HCT116 (cell line): ENCODE data around the gene MAPK8. TPM values are rescaled to one million over a fixed set of nuclear protein-coding genes. Genes with fewer than 3 reads are reported as not detected.

Experiments used
- ATAC-seq: fragments of 200-7000 bp; cut with Tn5 transposase; 2 replicates; pipeline ENCODE4 v1.9.1; 2020; ENCODE audit warnings: mild to moderate bottlenecking, moderate library complexity
- BruUV-seq: library from RNA; stranded (reverse); fragments of 400-500 nt; replicated peaks from 2 replicates; lab custom pipeline; 2021; lab: Mats Ljungman, UMichigan
- CTCF ChIA-PET: fragments of 300-600 bp; sonication (Branson Sonifier 250); formaldehyde crosslinking; loops from one replicate; lab custom pipeline; 2021; ENCODE audit warnings: antibody characterized with exemption; lab: Charles Lee
- POLR2A ChIA-PET: fragments of 300-600, 350-600 bp; sonication (Branson Sonifier 250); formaldehyde crosslinking; loops from one replicate; lab custom pipeline; 2021; ENCODE audit warnings: antibody characterized with exemption; lab: Charles Lee
- RAD21 ChIA-PET, 2 experiments: fragments of 300-600 bp; sonication (Branson Sonifier 250); formaldehyde crosslinking; loops; one replicate each; lab custom pipeline; 2023; ENCODE audit warnings: low total read pairs in 2 of 2; ENCODE audit not compliant: uncharacterized antibody in 2 of 2, unreplicated experiment in 2 of 2, low non-redundant PET in 1 of 2; lab: Charles Lee
- DNase-seq: peaks from one replicate; pipeline ENCODE4 v3.0.0-alpha.2; 2010; ENCODE audit warnings: low read depth, low spot score
- H2AFZ ChIP-seq: fragments of 200-600 bp; shearing (Covaris generic), sonication (generic); 2 replicates; pipeline ENCODE4 v1.6.1; 2017; ENCODE audit warnings: low read depth, mixed run types, mixed read lengths, antibody characterized with exemption, low read length; ENCODE audit not compliant: poor library complexity, severe bottlenecking
- H3K27ac ChIP-seq: 2 replicates; pipeline ENCODE4 v1.5.1; 2012; ENCODE audit warnings: low read depth, low read length
- H3K27me3 ChIP-seq: fragments of 200-600 bp; sonication (generic); 2 replicates; pipeline ENCODE4 v1.6.1; 2016; ENCODE audit warnings: mixed run types, low read length, mixed read lengths; ENCODE audit not compliant: insufficient read depth
- H3K36me3 ChIP-seq, 2 experiments: fragments of 200-500 bp in 1 of 2; fragments of 200-600 bp in 1 of 2; sonication (Bioruptor generic) in 1 of 2; sonication (generic) in 1 of 2; 2 replicates each; pipeline versions ENCODE4 v1.5.1 to v1.6.1; 2014 to 2016; ENCODE audit warnings: low read length in 2 of 2, inconsistent platforms in 1 of 2, mixed read lengths in 1 of 2, mixed run types in 1 of 2; ENCODE audit not compliant: insufficient read depth in 2 of 2, control insufficient read depth in 1 of 2
- H3K4me1 ChIP-seq, 2 experiments: fragments of 200-600 bp in 1 of 2; sonication (generic) in 1 of 2; 2 replicates each; pipeline versions ENCODE4 v1.5.1 to v1.6.1; 2012 to 2017; ENCODE audit warnings: low read length in 2 of 2, inconsistent platforms in 1 of 2, mild to moderate bottlenecking in 1 of 2, mixed read lengths in 1 of 2, mixed run types in 1 of 2, moderate library complexity in 1 of 2; ENCODE audit not compliant: insufficient read depth in 2 of 2, control insufficient read depth in 1 of 2
- H3K4me2 ChIP-seq: fragments of 200-600 bp; sonication (generic); 2 replicates; pipeline ENCODE4 v1.6.1; 2017; ENCODE audit warnings: mixed run types, low read length, mixed read lengths
- H3K4me3 ChIP-seq, 2 experiments: fragments of 200-600 bp in 1 of 2; sonication (generic) in 1 of 2; replicated peaks in 1 of 2; 2 replicates each; pipeline ENCODE4 v1.5.1; 2011 to 2016; ENCODE audit warnings: low read length in 2 of 2, control low read depth in 1 of 2, low read depth in 1 of 2, mild to moderate bottlenecking in 1 of 2, mixed read lengths in 1 of 2, mixed run types in 1 of 2
- H3K79me2 ChIP-seq: fragments of 200-600 bp; sonication (generic); 2 replicates; pipeline ENCODE4 v1.6.1; 2017; ENCODE audit warnings: mild to moderate bottlenecking, mixed run types, low read length, moderate library complexity, mixed read lengths; ENCODE audit not compliant: insufficient read depth
- H3K9ac ChIP-seq: fragments of 200-600 bp; sonication (generic); 2 replicates; pipeline ENCODE4 v1.6.1; 2016; ENCODE audit warnings: low read length, mixed read lengths
- H3K9me2 ChIP-seq: fragments of 200-600 bp; sonication (generic), shearing (Covaris generic); 2 replicates; pipeline ENCODE4 v1.6.1; 2017; ENCODE audit warnings: mixed run types, mild to moderate bottlenecking, moderate library complexity; ENCODE audit not compliant: insufficient read depth
- H3K9me3 ChIP-seq, 2 experiments: fragments of 200-500 bp in 1 of 2; fragments of 200-600 bp in 1 of 2; sonication (Bioruptor generic) in 1 of 2; sonication (generic) in 1 of 2; 2 replicates each; pipeline ENCODE4 v1.6.1; 2014 to 2017; ENCODE audit warnings: low read length in 2 of 2, mixed read lengths in 2 of 2, inconsistent platforms in 1 of 2, low read depth in 1 of 2, mild to moderate bottlenecking in 1 of 2, mixed run types in 1 of 2, moderate library complexity in 1 of 2; ENCODE audit not compliant: control insufficient read depth in 1 of 2, insufficient read depth in 1 of 2
- H4K20me1 ChIP-seq: fragments of 200-600 bp; sonication (generic), shearing (Covaris generic); 2 replicates; pipeline ENCODE4 v1.6.1; 2017; ENCODE audit warnings: mixed run types, mild to moderate bottlenecking, moderate library complexity; ENCODE audit not compliant: insufficient read depth
- CEBPB ChIP-seq: IDR thresholded peaks from 2 replicates; pipeline ENCODE4 v1.6.1; 2012; ENCODE audit warnings: low read depth
- EGR1 ChIP-seq: IDR thresholded peaks from 2 replicates; pipeline ENCODE4 v1.6.1; 2012; ENCODE audit warnings: low read depth
- ELF1 ChIP-seq: IDR thresholded peaks from 2 replicates; pipeline ENCODE4 v1.6.1; 2012; ENCODE audit warnings: low read depth, borderline replicate concordance
- EZH2 ChIP-seq: fragments of 200-600 bp; sonication (generic); IDR thresholded peaks from 2 replicates; pipeline ENCODE4 v1.6.1; 2017; ENCODE audit warnings: antibody characterized with exemption, mixed run types
- FOSL1 ChIP-seq: IDR thresholded peaks from 2 replicates; pipeline ENCODE4 v1.6.1; 2012; ENCODE audit warnings: low read depth
- POLR2A ChIP-seq: IDR thresholded peaks from 2 replicates; pipeline ENCODE4 v1.7.0; 2011; ENCODE audit warnings: borderline replicate concordance; ENCODE audit not compliant: insufficient read depth, insufficient read length; ENCODE audit errors: extremely low read depth
- POLR2AphosphoS5 ChIP-seq: IDR thresholded peaks from 2 replicates; pipeline ENCODE4 v1.6.1; 2011; ENCODE audit warnings: mild to moderate bottlenecking, low read depth, low read length, moderate library complexity
- RAD21 ChIP-seq: IDR thresholded peaks from 2 replicates; pipeline ENCODE4 v1.6.1; 2012; ENCODE audit warnings: low read depth, mild to moderate bottlenecking
- SIN3A ChIP-seq: IDR thresholded peaks from 2 replicates; pipeline ENCODE4 v1.6.1; 2012; ENCODE audit warnings: low read depth
- SP1 ChIP-seq: IDR thresholded peaks from 2 replicates; pipeline ENCODE4 v1.6.1; 2012; ENCODE audit warnings: low read depth
- SRF ChIP-seq: IDR thresholded peaks from 2 replicates; pipeline ENCODE4 v1.6.1; 2012; ENCODE audit warnings: low read depth
- TCF7L2 ChIP-seq: IDR thresholded peaks from 2 replicates; pipeline ENCODE4 v1.7.0; 2011; ENCODE audit warnings: borderline replicate concordance, inconsistent platforms; ENCODE audit not compliant: insufficient read depth, insufficient read length; ENCODE audit errors: extremely low read depth
- YY1 ChIP-seq: IDR thresholded peaks from 2 replicates; pipeline ENCODE4 v1.6.1; 2011; ENCODE audit warnings: low read length, low read depth, moderate library complexity, mild to moderate bottlenecking; ENCODE audit not compliant: insufficient replicate concordance; ENCODE audit errors: extremely low read depth
- ZFX ChIP-seq: fragments of 450-650 bp; IDR thresholded peaks from 2 replicates; pipeline ENCODE4 v1.6.1; 2017
- intact Hi-C: fragments of 100-400 bp; cut with micrococcal nuclease; formaldehyde crosslinking; loops from 2 replicates; pipeline ENCODE4 v1.10.0; 2022
- total RNA-seq: library from RNA; stranded (reverse); gene quantifications from one replicate; pipeline ENCODE4 v1.2.1, GENCODE V29; 2021; ENCODE audit not compliant: unreplicated experiment
- TF ChIP-seq, protein P1 (sequence below): IDR thresholded peaks from 2 replicates; pipeline ENCODE4 v1.6.1; 2011; ENCODE audit warnings: mild to moderate bottlenecking, low read length, moderate library complexity; ENCODE audit not compliant: insufficient replicate concordance; ENCODE audit errors: extremely low read depth
- TF ChIP-seq, protein P2 (sequence below): IDR thresholded peaks from 2 replicates; pipeline ENCODE4 v1.6.1; 2012
- TF ChIP-seq, protein P3 (sequence below): IDR thresholded peaks from 2 replicates; pipeline ENCODE4 v1.6.1; 2012; ENCODE audit warnings: low read depth
- TF ChIP-seq, protein P4 (sequence below): IDR thresholded peaks from 2 replicates; pipeline ENCODE4 v1.6.1; 2012
- TF ChIP-seq, protein P5 (sequence below), 3 experiments: fragments of 200-600 bp in 1 of 3; sonication (generic) in 1 of 3; IDR thresholded peaks in 2 of 3; conservative IDR thresholded peaks in 1 of 3; 2 replicates each; pipeline ENCODE4 v1.5.1; 2012 to 2017; ENCODE audit warnings: low read depth in 2 of 3, low read length in 2 of 3, antibody characterized with exemption in 1 of 3, borderline replicate concordance in 1 of 3, control low read depth in 1 of 3, mild to moderate bottlenecking in 1 of 3, mixed read lengths in 1 of 3, mixed run types in 1 of 3, moderate library complexity in 1 of 3; ENCODE audit not compliant: insufficient read depth in 1 of 3

The MAPK8 gene
- total RNA-seq, 1 experiment from 2014 or later = 71.0 TPM

DNA sequence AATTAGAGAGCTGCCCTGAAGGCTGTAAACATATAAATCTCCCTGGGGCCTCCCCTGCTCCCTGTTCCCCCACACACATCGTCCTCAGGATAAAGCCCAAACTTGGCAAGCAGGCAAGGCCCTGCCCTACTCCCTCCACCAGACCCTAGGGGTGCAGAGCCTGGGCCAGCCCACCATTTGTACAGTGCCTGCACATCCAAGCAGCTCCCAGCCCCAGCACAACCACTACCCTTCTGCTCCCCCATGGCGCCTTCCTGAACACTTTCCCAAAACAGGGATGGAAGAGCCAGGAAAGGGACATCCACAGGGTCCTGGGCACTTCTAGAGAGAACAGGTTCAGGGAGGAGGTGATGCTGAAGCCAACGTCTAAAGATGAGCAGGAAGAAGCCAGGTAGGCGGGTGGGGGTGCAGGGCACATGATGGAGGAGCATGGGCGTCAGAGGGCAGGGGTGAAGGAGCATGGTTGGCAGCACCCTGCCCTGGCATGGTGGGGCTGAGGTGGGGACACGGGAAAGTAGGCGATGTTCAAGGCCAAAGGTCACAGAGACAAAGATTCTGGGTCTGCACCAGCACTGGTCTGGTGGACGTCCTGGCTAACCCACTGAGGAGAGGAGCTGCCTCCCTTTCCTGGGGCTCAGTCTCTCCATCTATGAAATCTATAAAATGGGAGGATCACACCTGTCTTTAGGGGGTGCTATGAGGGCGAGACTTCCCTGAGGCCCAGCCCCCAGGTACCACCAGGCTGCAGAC, 157.8 kb downstream of the MAPK8 start:
- no peak overlapping the region for H3K4me2 ChIP-seq
- no peak for ATAC-seq
- CTCF ChIA-PET = no interaction called here
- no peaks in the 10 kb centered on the region for H3K36me3 ChIP-seq
- TF ChIP-seq POLR2AphosphoS5 (no peak), CEBPB (no peak), SIN3A (no peak), SP1 (no peak), TCF7L2 (no peak), YY1 (no peak), ZFX (no peak), EZH2 (no peak), RAD21 (no peak), ELF1 (no peak), FOSL1 (no peak), SRF (no peak), EGR1 (no peak), POLR2A (no peak)
- TF ChIP-seq, protein P1, sequence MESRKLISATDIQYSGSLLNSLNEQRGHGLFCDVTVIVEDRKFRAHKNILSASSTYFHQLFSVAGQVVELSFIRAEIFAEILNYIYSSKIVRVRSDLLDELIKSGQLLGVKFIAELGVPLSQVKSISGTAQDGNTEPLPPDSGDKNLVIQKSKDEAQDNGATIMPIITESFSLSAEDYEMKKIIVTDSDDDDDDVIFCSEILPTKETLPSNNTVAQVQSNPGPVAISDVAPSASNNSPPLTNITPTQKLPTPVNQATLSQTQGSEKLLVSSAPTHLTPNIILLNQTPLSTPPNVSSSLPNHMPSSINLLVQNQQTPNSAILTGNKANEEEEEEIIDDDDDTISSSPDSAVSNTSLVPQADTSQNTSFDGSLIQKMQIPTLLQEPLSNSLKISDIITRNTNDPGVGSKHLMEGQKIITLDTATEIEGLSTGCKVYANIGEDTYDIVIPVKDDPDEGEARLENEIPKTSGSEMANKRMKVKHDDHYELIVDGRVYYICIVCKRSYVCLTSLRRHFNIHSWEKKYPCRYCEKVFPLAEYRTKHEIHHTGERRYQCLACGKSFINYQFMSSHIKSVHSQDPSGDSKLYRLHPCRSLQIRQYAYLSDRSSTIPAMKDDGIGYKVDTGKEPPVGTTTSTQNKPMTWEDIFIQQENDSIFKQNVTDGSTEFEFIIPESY = no peak
- TF ChIP-seq, protein P2, sequence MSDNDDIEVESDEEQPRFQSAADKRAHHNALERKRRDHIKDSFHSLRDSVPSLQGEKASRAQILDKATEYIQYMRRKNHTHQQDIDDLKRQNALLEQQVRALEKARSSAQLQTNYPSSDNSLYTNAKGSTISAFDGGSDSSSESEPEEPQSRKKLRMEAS = no peak
- TF ChIP-seq, protein P3, sequence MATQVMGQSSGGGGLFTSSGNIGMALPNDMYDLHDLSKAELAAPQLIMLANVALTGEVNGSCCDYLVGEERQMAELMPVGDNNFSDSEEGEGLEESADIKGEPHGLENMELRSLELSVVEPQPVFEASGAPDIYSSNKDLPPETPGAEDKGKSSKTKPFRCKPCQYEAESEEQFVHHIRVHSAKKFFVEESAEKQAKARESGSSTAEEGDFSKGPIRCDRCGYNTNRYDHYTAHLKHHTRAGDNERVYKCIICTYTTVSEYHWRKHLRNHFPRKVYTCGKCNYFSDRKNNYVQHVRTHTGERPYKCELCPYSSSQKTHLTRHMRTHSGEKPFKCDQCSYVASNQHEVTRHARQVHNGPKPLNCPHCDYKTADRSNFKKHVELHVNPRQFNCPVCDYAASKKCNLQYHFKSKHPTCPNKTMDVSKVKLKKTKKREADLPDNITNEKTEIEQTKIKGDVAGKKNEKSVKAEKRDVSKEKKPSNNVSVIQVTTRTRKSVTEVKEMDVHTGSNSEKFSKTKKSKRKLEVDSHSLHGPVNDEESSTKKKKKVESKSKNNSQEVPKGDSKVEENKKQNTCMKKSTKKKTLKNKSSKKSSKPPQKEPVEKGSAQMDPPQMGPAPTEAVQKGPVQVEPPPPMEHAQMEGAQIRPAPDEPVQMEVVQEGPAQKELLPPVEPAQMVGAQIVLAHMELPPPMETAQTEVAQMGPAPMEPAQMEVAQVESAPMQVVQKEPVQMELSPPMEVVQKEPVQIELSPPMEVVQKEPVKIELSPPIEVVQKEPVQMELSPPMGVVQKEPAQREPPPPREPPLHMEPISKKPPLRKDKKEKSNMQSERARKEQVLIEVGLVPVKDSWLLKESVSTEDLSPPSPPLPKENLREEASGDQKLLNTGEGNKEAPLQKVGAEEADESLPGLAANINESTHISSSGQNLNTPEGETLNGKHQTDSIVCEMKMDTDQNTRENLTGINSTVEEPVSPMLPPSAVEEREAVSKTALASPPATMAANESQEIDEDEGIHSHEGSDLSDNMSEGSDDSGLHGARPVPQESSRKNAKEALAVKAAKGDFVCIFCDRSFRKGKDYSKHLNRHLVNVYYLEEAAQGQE = no peak
- TF ChIP-seq, protein P4, sequence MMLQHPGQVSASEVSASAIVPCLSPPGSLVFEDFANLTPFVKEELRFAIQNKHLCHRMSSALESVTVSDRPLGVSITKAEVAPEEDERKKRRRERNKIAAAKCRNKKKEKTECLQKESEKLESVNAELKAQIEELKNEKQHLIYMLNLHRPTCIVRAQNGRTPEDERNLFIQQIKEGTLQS = no peak
- TF ChIP-seq, protein P5, sequence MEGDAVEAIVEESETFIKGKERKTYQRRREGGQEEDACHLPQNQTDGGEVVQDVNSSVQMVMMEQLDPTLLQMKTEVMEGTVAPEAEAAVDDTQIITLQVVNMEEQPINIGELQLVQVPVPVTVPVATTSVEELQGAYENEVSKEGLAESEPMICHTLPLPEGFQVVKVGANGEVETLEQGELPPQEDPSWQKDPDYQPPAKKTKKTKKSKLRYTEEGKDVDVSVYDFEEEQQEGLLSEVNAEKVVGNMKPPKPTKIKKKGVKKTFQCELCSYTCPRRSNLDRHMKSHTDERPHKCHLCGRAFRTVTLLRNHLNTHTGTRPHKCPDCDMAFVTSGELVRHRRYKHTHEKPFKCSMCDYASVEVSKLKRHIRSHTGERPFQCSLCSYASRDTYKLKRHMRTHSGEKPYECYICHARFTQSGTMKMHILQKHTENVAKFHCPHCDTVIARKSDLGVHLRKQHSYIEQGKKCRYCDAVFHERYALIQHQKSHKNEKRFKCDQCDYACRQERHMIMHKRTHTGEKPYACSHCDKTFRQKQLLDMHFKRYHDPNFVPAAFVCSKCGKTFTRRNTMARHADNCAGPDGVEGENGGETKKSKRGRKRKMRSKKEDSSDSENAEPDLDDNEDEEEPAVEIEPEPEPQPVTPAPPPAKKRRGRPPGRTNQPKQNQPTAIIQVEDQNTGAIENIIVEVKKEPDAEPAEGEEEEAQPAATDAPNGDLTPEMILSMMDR (IDR thresholded peaks at IDR 0.05 in 2 of 3, conservative IDR thresholded peaks at IDR 0.05 in 1 of 3; ENCODE audit: borderline replicate concordance in 1 of 3, insufficient read depth in 1 of 3, low read depth in 2 of 3, low read length in 2 of 3) = no peak
- RAD21 ChIA-PET = no interaction called here
- DNase-seq = no peak
- no peaks in the 10 kb centered on the region for H3K9me3 ChIP-seq
- H3K27ac ChIP-seq = no peak overlapping the region
- POLR2A ChIA-PET = no interaction called here
- no peak overlapping the region for H3K4me3 ChIP-seq
- H3K79me2 ChIP-seq = no peaks in the 10 kb centered on the region
- no TSS peak for BruUV-seq
- H4K20me1 ChIP-seq = no peaks in the 10 kb centered on the region
- H3K4me1 ChIP-seq = no peaks in the 10 kb centered on the region
- H3K9me2 ChIP-seq = no peaks in the 10 kb centered on the region
- no peak overlapping the region for H2AFZ ChIP-seq
- no peak overlapping the region for H3K9ac ChIP-seq
- H3K27me3 ChIP-seq = no peaks in the 10 kb centered on the region
- intact Hi-C loops = no loop called here
